SK-N-MC (cell line): Measurements from ENCODE around the gene SLC25A22.

Experiments
- EZH2 ChIP-seq: fragments of 200-600 bp; sonication (generic); IDR thresholded peaks from one replicate; pipeline ENCODE4 v1.6.1; 2017; ENCODE audit warnings: antibody characterized with exemption
- FOXP2 ChIP-seq: optimal IDR thresholded peaks from 2 replicates; pipeline ENCODE3; 2011; ENCODE audit warnings: mild to moderate bottlenecking, moderate library complexity; ENCODE audit not compliant: insufficient read depth; ENCODE audit errors: extremely low read length, control extremely low read depth
- POLR2AphosphoS5 ChIP-seq: IDR thresholded peaks from 2 replicates; pipeline ENCODE4 v1.6.1; 2012; ENCODE audit warnings: mild to moderate bottlenecking, low read depth, low read length, borderline replicate concordance

DNA sequence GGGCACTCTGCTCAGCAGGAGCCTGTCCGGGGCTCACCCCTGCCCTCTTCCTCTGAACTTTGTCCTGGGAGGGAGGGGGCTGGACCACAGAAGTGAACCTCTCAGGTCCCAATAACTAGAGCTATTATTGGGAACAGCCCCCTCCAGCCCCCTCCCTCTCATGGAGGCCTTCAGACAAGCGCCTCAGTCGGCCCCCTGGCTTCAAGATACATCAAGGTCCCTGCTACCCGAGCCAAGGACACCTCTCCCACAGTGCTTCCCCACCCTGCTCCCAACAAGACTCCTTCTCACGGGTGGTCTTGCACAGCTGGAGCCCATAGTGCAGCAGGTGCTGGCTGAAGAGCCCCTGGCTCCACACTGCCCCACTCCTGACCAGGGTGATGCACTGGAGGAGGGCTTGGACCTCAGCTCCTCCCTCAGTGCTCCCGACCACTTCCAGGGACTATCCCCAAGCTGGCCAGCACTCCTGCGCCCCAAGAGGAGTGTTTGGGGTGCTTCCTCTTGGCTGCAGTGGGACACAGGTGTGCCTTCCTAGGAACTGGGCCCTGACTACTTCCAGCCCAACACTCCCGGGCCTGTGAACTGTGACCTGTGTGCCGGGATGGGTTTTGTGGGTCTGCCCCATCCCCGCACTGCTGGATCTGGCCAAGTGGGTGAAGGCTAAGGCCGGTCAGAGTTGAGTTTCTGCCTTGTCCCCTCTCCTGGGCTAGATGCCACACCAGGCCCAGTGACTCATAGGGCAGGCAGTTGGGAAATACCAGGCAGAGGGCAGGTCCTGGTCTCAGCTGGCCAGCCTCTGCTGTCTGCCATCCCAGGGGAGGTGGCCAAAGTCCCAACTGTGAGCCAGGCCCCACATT is 22.8 kb upstream of the SLC25A22 start:
- TF ChIP-seq POLR2AphosphoS5 (no peak), EZH2 (no peak), FOXP2 (no peak)
